GM12878 (cell line): ENCODE results near the gene PDK3. TPM values are rescaled to one million over a fixed set of nuclear protein-coding genes. Genes with fewer than 3 reads are reported as not detected.

ENCODE experiments used
- ATAC-seq: fragments of 200-7000 bp; cut with Tn5 transposase; 3 replicates; pipeline ENCODE4 v1.9.1; 2020; ENCODE audit warnings: mild to moderate bottlenecking, moderate library complexity
- BruUV-seq: library from RNA; stranded (reverse); fragments of 400-500 nt; replicated peaks from 2 replicates; lab custom pipeline; 2021; lab: Mats Ljungman, UMichigan
- CTCF ChIA-PET: fragments of 300-600 bp; sonication (Branson Sonifier 250); formaldehyde crosslinking; extraction: SDS; loops from one replicate; lab custom pipeline; 2021; ENCODE audit warnings: inconsistent platforms; lab: Yijun Ruan, JAX
- POLR2A ChIA-PET: fragments of 350-600 bp; formaldehyde crosslinking; extraction: SDS; loops from one replicate; lab custom pipeline; 2021; ENCODE audit warnings: inconsistent platforms; lab: Charles Lee
- RAD21 ChIA-PET: fragments of 300-600 bp; sonication (Branson Sonifier 250); formaldehyde crosslinking; loops from one replicate; lab custom pipeline; 2023; ENCODE audit warnings: antibody characterized with exemption; ENCODE audit not compliant: unreplicated experiment; lab: Charles Lee
- SMC1A ChIA-PET: fragments of 300-600 bp; sonication (Branson Sonifier 250); formaldehyde crosslinking; loops from one replicate; lab custom pipeline; 2023; ENCODE audit not compliant: unreplicated experiment, uncharacterized antibody; lab: Charles Lee
- DNase-seq: peaks from one replicate; pipeline ENCODE4 v3.0.0-alpha.2; 2011; ENCODE audit warnings: low read depth, low spot score
- FAIRE-seq: peaks from 3 replicates; lab custom pipeline; 2011; peaks lifted over from hg19 to GRCh38; lab: Jason Lieb, UNC
- H2AFZ ChIP-seq: 2 replicates; pipeline ENCODE4 v1.6.0; 2011; ENCODE audit warnings: low read depth, low read length, control low read depth; ENCODE audit not compliant: control insufficient read depth
- H3K27ac ChIP-seq: 2 replicates; pipeline ENCODE4 v1.5.1; 2011; ENCODE audit warnings: control low read depth; ENCODE audit not compliant: control insufficient read depth, insufficient read depth
- H3K27me3 ChIP-seq, 2 experiments: replicated peaks in 1 of 2; 2 replicates each; pipeline versions ENCODE4 v1.6.0 to v1.6.1; 2011; ENCODE audit warnings: low read length in 1 of 2; ENCODE audit not compliant: control insufficient read depth in 2 of 2, insufficient read depth in 2 of 2
- H3K36me3 ChIP-seq, 2 experiments: 2 replicates each; pipeline ENCODE4 v1.5.1; 2011; ENCODE audit warnings: low read length in 1 of 2; ENCODE audit not compliant: control insufficient read depth in 2 of 2, insufficient read depth in 2 of 2
- H3K4me1 ChIP-seq: 2 replicates; pipeline ENCODE4 v1.6.1; 2011; ENCODE audit warnings: mild to moderate bottlenecking, low read length, moderate library complexity, mixed read lengths; ENCODE audit not compliant: control insufficient read depth, insufficient read depth
- H3K4me2 ChIP-seq: 2 replicates; pipeline ENCODE4 v1.6.0; 2011; ENCODE audit warnings: control low read depth; ENCODE audit not compliant: control insufficient read depth, insufficient read depth
- H3K4me3 ChIP-seq: fragments of 200-600 bp; sonication (generic); 2 replicates; pipeline ENCODE4 v1.5.1; 2016
- H3K79me2 ChIP-seq: 2 replicates; pipeline ENCODE4 v1.6.0; 2011; ENCODE audit warnings: low read length; ENCODE audit not compliant: control insufficient read depth, insufficient read depth
- H3K9ac ChIP-seq: 2 replicates; pipeline ENCODE4 v1.8.0; 2011; ENCODE audit warnings: low read length, control low read depth, mixed read lengths; ENCODE audit not compliant: control insufficient read depth, insufficient read depth
- H3K9me3 ChIP-seq: replicated peaks from 3 replicates; pipeline ENCODE4 v1.5.1; 2011; ENCODE audit warnings: mild to moderate bottlenecking, low read length; ENCODE audit not compliant: control insufficient read depth, insufficient read depth
- H4K20me1 ChIP-seq: 2 replicates; pipeline ENCODE4 v1.6.0; 2011; ENCODE audit not compliant: control insufficient read depth, insufficient read depth
- BCLAF1 ChIP-seq: fragments of 450-650 bp; IDR thresholded peaks from 2 replicates; pipeline ENCODE4 v1.6.1; 2017; ENCODE audit warnings: antibody characterized with exemption, mild to moderate bottlenecking, moderate library complexity
- BRCA1 ChIP-seq: IDR thresholded peaks from 2 replicates; pipeline ENCODE4 v1.6.1; 2011; ENCODE audit warnings: low read depth, low read length, improper control_type of control experiment
- EZH2 ChIP-seq: IDR thresholded peaks from 2 replicates; pipeline ENCODE4 v1.6.1; 2012; ENCODE audit warnings: low read depth, mild to moderate bottlenecking, control low read depth, inconsistent platforms, low read length, borderline replicate concordance; ENCODE audit not compliant: control insufficient read depth
- HCFC1 ChIP-seq: fragments of 150-350 bp; IDR thresholded peaks from 2 replicates; pipeline ENCODE4 v1.6.1; 2014; ENCODE audit warnings: low read length
- HDAC6 ChIP-seq: fragments of 200-600 bp; sonication (generic); IDR thresholded peaks from one replicate; pipeline ENCODE4 v1.8.0; 2017; ENCODE audit warnings: antibody characterized with exemption; ENCODE audit not compliant: unreplicated experiment
- IRF4 ChIP-seq: IDR thresholded peaks from 2 replicates; pipeline ENCODE4 v1.6.1; 2011; ENCODE audit warnings: low read depth, low read length
- KLF5 ChIP-seq: fragments of 450-650 bp; IDR thresholded peaks from 2 replicates; pipeline ENCODE4 v1.6.1; 2014; ENCODE audit warnings: mild to moderate bottlenecking; ENCODE audit not compliant: partially characterized antibody
- LARP7 ChIP-seq: fragments of 450-650 bp; IDR thresholded peaks from 2 replicates; pipeline ENCODE4 v1.6.1; 2017; ENCODE audit warnings: mild to moderate bottlenecking
- MYB ChIP-seq: fragments of 150-350 bp; IDR thresholded peaks from 2 replicates; pipeline ENCODE4 v1.6.1; 2014; ENCODE audit warnings: mild to moderate bottlenecking, low read depth, low read length, borderline replicate concordance
- NBN ChIP-seq: fragments of 450-650 bp; IDR thresholded peaks from 2 replicates; pipeline ENCODE4 v1.6.1; 2016
- NFYA ChIP-seq: IDR thresholded peaks from 2 replicates; pipeline ENCODE4 v1.6.1; 2011; ENCODE audit warnings: low read depth, mild to moderate bottlenecking, low read length, improper control_type of control experiment, borderline replicate concordance
- PAX8 ChIP-seq: fragments of 450-650 bp; IDR thresholded peaks from 2 replicates; pipeline ENCODE4 v1.6.1; 2017; ENCODE audit warnings: mild to moderate bottlenecking, moderate library complexity
- POLR2A ChIP-seq: IDR thresholded peaks from 2 replicates; pipeline ENCODE4 v1.6.1; 2011; ENCODE audit warnings: low read depth, mild to moderate bottlenecking, low read length
- RBBP5 ChIP-seq: fragments of 200-600 bp; sonication (generic); conservative IDR thresholded peaks from 2 replicates; pipeline ENCODE4 v1.6.1; 2016
- RFX5 ChIP-seq: IDR thresholded peaks from 2 replicates; pipeline ENCODE4 v1.6.1; 2011; ENCODE audit warnings: low read depth, low read length, improper control_type of control experiment
- ZNF384 ChIP-seq: IDR thresholded peaks from 2 replicates; pipeline ENCODE4 v1.6.1; 2012; ENCODE audit warnings: low read depth, mild to moderate bottlenecking, low read length, improper control_type of control experiment, borderline replicate concordance
- WGBS: methylation state at CpG from one replicate; pipeline ENCODE4 v1.1.6; 2016; ENCODE audit warnings: low lambda C conversion rate; ENCODE audit not compliant: insufficient replicate concordance, insufficient coverage; ENCODE audit errors: missing lambda C conversion rate; 5-methylcytosine and 5-hydroxymethylcytosine counted together
- in situ Hi-C: fragments of 300-500 bp; cut with MboI; formaldehyde crosslinking; loops from 9 replicates; pipeline ENCODE4 v1.14.3; 2018; ENCODE audit warnings: mixed read lengths
- intact Hi-C: fragments of 100-400 bp; cut with micrococcal nuclease; formaldehyde crosslinking; loops from one replicate; pipeline ENCODE4 v1.14.2; 2022; ENCODE audit not compliant: unreplicated experiment
- polyA plus RNA-seq, 11 experiments: library from polyadenylated mRNA; depleted of rRNA in 4 of 11; unstranded in 6 of 11; stranded (reverse) in 5 of 11; fragments of >200 nt; fragmentation: Nextera tagmentation in 4 of 11; fragmentation: Illumina TruSeq in 1 of 11; extraction: Ambion mirVana in 4 of 11; extraction: Trizol in 1 of 11; gene quantifications; 1 replicate in 1 of 11; 2 replicates in 10 of 11; pipeline versions ENCODE4 v1.2.1 to v1.2.3, GENCODE V29; 2011 to 2016; ENCODE audit warnings: inconsistent platforms in 2 of 11, missing spikeins in 2 of 11, low read depth in 1 of 11
- total RNA-seq, 4 experiments: library from RNA; depleted of rRNA in 3 of 4; stranded (reverse); fragments of >200 nt in 3 of 4; fragmentation: Illumina TruSeq in 1 of 4; extraction: Trizol in 1 of 4; gene quantifications; 2 replicates each; pipeline versions ENCODE4 v1.2.1 to v1.2.3, GENCODE V29; 2013 to 2021
- TF ChIP-seq, protein P1 (sequence below): fragments of 450-650 bp; IDR thresholded peaks from 2 replicates; pipeline ENCODE4 v1.6.1; 2017; ENCODE audit warnings: mild to moderate bottlenecking
- TF ChIP-seq, protein P2 (sequence below): fragments of 450-650 bp; conservative IDR thresholded peaks from 2 replicates; pipeline ENCODE4 v1.6.1; 2017; ENCODE audit warnings: mild to moderate bottlenecking, moderate library complexity
- TF ChIP-seq, protein P3 (sequence below): fragments of 450-650 bp; IDR thresholded peaks from 2 replicates; pipeline ENCODE4 v1.6.1; 2016; ENCODE audit warnings: mild to moderate bottlenecking

The PDK3 gene
- total and polyA plus RNA-seq, 10 of the 15 experiments (the other 5 are each of a cell fraction or from before 2014, with no cell fraction given): 4.2 to 54.6 (median 21.9) TPM

- no peak overlapping the region for H2AFZ ChIP-seq
- RAD21 ChIA-PET: interaction anchor here (0.7 to 1.0 kb wide), 2 partner anchors 12 to 172 kb away, joined by 3 to 4 read pairs; no protein-coding TSS in a partner anchor
- H3K36me3 ChIP-seq: no peaks in the 10 kb centered on the region; a peak in 1 of 4 replicates
- in situ Hi-C loops: no loop called here
- H3K9me3 ChIP-seq: no peaks in the 10 kb centered on the region
- POLR2A ChIA-PET: interaction anchor here (0.5 kb wide), 1 partner anchor 15 kb away, joined by 4 read pairs; no protein-coding TSS in a partner anchor
- intact Hi-C loops: no loop called here
- no peak for DNase-seq
- CTCF ChIA-PET: interaction anchor here (0.7 to 1.5 kb wide), 3 partner anchors 14 to 59 kb away, joined by 3 to 4 read pairs (median 4); no protein-coding TSS in a partner anchor
- WGBS: 56% methylated on average over 2 of the region's 2 CpGs
- no peak for FAIRE-seq
- SMC1A ChIA-PET: interaction anchor here (0.9 to 2.0 kb wide), 4 partner anchors 12 to 131 kb away, joined by 3 to 9 read pairs (median 4); no protein-coding TSS in a partner anchor
- no peaks in the 10 kb centered on the region for H3K27me3 ChIP-seq
- no peak for ATAC-seq
- H3K4me2 ChIP-seq: no peak overlapping the region
- no peaks in the 10 kb centered on the region for H3K4me1 ChIP-seq
- BruUV-seq: no TSS peak
- no peak overlapping the region for H3K4me3 ChIP-seq
- no peaks in the 10 kb centered on the region for H4K20me1 ChIP-seq
- H3K9ac ChIP-seq: no peak overlapping the region
- TF ChIP-seq EZH2 (no peak), HCFC1 (no peak), MYB (no peak), PAX8 (no peak), KLF5 (no peak), BCLAF1 (no peak), IRF4 (no peak), NFYA (no peak), BRCA1 (no peak), LARP7 (no peak), RFX5 (no peak), RBBP5 (no peak), ZNF384 (no peak), HDAC6 (no peak), NBN (no peak), POLR2A (no peak)
- TF ChIP-seq, protein P1, sequence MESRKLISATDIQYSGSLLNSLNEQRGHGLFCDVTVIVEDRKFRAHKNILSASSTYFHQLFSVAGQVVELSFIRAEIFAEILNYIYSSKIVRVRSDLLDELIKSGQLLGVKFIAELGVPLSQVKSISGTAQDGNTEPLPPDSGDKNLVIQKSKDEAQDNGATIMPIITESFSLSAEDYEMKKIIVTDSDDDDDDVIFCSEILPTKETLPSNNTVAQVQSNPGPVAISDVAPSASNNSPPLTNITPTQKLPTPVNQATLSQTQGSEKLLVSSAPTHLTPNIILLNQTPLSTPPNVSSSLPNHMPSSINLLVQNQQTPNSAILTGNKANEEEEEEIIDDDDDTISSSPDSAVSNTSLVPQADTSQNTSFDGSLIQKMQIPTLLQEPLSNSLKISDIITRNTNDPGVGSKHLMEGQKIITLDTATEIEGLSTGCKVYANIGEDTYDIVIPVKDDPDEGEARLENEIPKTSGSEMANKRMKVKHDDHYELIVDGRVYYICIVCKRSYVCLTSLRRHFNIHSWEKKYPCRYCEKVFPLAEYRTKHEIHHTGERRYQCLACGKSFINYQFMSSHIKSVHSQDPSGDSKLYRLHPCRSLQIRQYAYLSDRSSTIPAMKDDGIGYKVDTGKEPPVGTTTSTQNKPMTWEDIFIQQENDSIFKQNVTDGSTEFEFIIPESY: no peak
- TF ChIP-seq, protein P2, sequence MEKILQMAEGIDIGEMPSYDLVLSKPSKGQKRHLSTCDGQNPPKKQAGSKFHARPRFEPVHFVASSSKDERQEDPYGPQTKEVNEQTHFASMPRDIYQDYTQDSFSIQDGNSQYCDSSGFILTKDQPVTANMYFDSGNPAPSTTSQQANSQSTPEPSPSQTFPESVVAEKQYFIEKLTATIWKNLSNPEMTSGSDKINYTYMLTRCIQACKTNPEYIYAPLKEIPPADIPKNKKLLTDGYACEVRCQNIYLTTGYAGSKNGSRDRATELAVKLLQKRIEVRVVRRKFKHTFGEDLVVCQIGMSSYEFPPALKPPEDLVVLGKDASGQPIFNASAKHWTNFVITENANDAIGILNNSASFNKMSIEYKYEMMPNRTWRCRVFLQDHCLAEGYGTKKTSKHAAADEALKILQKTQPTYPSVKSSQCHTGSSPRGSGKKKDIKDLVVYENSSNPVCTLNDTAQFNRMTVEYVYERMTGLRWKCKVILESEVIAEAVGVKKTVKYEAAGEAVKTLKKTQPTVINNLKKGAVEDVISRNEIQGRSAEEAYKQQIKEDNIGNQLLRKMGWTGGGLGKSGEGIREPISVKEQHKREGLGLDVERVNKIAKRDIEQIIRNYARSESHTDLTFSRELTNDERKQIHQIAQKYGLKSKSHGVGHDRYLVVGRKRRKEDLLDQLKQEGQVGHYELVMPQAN: no peak
- TF ChIP-seq, protein P3, sequence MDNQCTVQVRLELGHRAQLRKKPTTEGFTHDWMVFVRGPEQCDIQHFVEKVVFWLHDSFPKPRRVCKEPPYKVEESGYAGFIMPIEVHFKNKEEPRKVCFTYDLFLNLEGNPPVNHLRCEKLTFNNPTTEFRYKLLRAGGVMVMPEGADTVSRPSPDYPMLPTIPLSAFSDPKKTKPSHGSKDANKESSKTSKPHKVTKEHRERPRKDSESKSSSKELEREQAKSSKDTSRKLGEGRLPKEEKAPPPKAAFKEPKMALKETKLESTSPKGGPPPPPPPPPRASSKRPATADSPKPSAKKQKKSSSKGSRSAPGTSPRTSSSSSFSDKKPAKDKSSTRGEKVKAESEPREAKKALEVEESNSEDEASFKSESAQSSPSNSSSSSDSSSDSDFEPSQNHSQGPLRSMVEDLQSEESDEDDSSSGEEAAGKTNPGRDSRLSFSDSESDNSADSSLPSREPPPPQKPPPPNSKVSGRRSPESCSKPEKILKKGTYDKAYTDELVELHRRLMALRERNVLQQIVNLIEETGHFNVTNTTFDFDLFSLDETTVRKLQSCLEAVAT: no peak
- no peaks in the 10 kb centered on the region for H3K79me2 ChIP-seq
- H3K27ac ChIP-seq: no peak overlapping the region
These were observed 61.5 kb downstream of the PDK3 start for GRCh38 chrX:24526616-24527015.
